Measurements from ENCODE around the gene JADE2.

The JADE2 gene

DNA sequence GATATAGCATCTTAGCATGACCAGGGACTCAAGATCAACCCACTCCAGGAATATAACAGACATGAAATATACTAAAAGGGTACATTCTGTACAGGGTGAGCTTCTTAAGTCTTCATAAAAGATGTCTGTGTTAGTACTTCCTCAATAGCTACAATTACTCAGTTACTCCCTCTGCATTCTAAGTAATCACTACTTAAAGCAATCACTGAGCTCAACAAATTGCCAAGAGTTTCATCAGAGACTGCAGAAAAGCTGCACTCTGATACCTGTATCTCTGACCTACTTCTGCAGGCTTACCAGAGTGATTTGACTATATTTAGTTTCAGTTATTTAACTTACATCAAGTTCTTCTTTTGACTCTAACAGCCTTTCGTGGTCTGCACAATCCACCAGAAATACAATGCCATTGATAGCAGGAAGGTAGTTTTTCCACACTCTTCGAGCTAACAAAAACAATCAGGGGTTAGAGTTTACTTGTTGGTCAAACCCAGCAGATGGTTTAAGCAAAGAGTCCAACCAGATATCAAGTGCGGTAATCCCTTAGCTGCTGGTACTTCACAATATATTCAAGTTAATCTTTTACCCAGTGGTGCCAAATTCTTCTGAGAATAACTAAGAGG lies 83.9 kb downstream of the JADE2 start:
- in situ Hi-C loops (cut with HindIII; ENCODE audit: low sequenced_read_pairs) = no loop called here
- H3K4me3 ChIP-seq (ENCODE audit: low read depth, low read length) = no peak overlapping the region
- TF ChIP-seq, protein P1, sequence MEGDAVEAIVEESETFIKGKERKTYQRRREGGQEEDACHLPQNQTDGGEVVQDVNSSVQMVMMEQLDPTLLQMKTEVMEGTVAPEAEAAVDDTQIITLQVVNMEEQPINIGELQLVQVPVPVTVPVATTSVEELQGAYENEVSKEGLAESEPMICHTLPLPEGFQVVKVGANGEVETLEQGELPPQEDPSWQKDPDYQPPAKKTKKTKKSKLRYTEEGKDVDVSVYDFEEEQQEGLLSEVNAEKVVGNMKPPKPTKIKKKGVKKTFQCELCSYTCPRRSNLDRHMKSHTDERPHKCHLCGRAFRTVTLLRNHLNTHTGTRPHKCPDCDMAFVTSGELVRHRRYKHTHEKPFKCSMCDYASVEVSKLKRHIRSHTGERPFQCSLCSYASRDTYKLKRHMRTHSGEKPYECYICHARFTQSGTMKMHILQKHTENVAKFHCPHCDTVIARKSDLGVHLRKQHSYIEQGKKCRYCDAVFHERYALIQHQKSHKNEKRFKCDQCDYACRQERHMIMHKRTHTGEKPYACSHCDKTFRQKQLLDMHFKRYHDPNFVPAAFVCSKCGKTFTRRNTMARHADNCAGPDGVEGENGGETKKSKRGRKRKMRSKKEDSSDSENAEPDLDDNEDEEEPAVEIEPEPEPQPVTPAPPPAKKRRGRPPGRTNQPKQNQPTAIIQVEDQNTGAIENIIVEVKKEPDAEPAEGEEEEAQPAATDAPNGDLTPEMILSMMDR (IDR thresholded peaks at IDR 0.05; ENCODE audit: low read depth, low read length) = no peak
- DNase-seq (ENCODE audit: low read depth, low spot score) = no peak

DNA sequence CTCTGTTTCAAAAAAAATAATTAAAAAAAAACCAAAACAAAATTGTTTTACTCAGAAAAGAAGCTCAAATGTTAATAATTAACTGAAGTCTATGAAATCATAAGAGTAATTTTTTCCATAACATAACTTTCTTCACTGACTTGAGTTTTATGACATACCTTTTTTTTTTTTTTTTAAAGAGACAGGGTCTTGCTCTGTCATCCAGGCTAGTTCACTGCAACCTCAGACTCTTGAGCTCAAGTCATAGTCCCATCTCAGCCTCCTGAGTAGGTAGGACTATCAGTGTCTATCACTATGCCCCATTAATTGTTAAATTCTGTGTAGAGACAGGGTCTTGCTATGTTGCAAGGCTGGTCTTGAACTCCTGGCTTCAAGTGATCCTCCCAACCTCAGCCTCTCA lies 85.3 kb downstream of the JADE2 start:
- no peak overlapping the region for H3K4me3 ChIP-seq (ENCODE audit: low read depth, low read length)
- in situ Hi-C loops (cut with HindIII; ENCODE audit: low sequenced_read_pairs) = no loop called here
- TF ChIP-seq, protein P1 (IDR thresholded peaks at IDR 0.05; ENCODE audit: low read depth, low read length) = no peak
- DNase-seq (ENCODE audit: low read depth, low spot score) = no peak

DNA sequence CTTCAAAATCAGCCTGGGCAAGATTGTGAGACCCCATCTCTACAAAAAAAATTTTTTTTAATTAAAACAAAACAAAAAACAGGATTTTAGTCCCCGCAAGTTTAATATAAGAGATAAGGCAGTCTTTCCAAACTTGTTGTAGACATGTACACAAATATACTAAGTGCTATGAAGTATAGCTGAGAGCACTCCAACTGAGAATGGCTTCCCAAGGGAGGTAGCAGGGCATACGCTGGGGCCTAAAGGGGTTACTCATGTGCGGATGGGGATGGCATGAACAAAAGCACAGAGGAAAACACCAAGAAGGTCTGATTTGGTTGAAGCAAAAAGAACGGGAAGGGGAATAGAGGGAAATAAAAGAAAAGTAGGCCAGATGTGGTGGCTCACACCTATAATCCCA lies 86.0 kb downstream of the JADE2 start:
- H3K4me3 ChIP-seq (ENCODE audit: low read depth, low read length) = no peak overlapping the region
- TF ChIP-seq, protein P1 (IDR thresholded peaks at IDR 0.05; ENCODE audit: low read depth, low read length) = no peak
- in situ Hi-C loops (cut with HindIII; ENCODE audit: low sequenced_read_pairs) = no loop called here
- no peak for DNase-seq (ENCODE audit: low read depth, low spot score)

DNA sequence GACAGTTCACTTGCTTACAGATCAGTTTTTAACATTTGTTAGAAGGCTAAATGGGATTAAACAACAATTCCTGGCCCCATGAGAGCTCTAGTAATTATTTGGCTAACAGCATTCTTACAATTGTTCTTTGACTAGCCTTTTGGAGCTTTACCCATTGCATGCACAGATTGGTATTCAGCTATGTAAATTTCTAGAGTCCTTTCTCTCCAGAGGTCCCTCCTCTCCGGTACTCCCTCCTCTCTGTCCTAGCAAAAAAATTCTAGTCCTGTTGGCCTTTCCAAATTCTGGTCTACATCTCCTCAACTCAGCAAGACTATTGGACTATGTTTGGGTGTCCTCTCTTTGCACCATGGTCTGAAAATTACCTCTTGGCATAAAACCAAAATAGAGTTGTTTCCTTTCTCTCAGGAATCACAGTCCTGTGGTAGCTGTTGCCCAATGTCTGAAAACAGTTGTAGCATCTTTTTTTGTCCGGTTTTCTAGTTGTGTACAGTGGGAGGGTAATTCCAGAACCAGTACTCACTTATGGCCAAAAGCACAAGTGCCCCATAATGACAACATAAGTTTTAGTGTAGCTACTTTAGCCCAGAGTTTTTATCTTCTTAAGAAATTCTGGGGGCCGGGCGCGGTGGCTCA lies 89.1 kb downstream of the JADE2 start:
- DNase-seq (ENCODE audit: low read depth, low spot score) = no peak
- TF ChIP-seq, protein P1 (IDR thresholded peaks at IDR 0.05; ENCODE audit: low read depth, low read length) = no peak
- H3K4me3 ChIP-seq (ENCODE audit: low read depth, low read length) = no peak overlapping the region
- in situ Hi-C loops (cut with HindIII; ENCODE audit: low sequenced_read_pairs) = no loop called here

DNA sequence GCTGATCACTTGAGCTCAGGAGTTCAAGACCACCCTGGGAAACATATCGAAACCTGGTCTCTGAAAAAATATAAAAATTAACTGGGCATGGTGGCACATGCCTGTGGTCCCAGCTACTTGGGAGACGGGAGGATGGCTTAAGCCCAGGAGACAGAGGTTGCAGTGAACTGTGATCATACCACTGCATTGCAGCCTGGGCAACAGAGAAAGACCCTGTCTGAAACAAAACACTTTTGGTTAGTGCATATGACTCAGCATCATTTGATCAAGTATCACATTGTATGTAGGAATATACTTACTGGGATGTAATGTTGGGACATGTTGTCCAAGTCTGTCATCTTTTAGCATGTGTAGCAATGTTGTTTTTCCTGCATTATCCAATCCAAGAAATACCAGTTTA lies 95.2 kb downstream of the JADE2 start:
- TF ChIP-seq, protein P1 (IDR thresholded peaks at IDR 0.05; ENCODE audit: low read depth, low read length) = no peak
- DNase-seq (ENCODE audit: low read depth, low spot score) = no peak
- in situ Hi-C loops (cut with HindIII; ENCODE audit: low sequenced_read_pairs) = no loop called here
- no peak overlapping the region for H3K4me3 ChIP-seq (ENCODE audit: low read depth, low read length)

DNA sequence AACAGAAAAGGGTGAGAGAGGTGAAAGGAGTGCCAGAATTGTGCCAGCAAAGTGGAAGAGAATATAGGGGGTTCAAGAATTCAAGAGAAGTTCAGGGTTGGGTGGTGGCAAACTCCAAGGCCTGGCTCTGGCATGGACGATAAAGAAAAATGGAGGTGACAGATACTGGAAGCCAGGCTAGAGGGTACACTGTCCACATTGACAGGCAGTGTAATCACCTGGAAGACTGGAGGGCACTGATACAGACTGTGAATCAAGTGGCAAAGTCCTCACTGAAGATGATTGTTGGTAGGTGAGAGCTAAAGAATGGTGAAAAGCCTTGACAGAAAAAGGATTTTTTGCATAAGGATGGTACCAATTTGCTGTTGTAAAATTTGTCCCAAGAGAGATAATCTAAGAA lies 100.1 kb downstream of the JADE2 start:
- TF ChIP-seq, protein P1 (IDR thresholded peaks at IDR 0.05; ENCODE audit: low read depth, low read length) = no peak
- H3K4me3 ChIP-seq (ENCODE audit: low read depth, low read length) = no peak overlapping the region
- in situ Hi-C loops (cut with HindIII; ENCODE audit: low sequenced_read_pairs) = no loop called here
- DNase-seq (ENCODE audit: low read depth, low spot score) = no peak
